Activated CD4-positive, alpha-beta T cell treated with anti-CD3 and anti-CD28 coated beads, Interleukin-2, amount 50 U/mL, for 4 hours (primary cell): ENCODE data around the gene SLC25A44.
A peak's percentile ranks its signal among the peaks of the same experiment; 100 is the strongest.

Source experiments
- DNase-seq, 2 experiments: peaks; one replicate each; pipeline ENCODE4 v3.0.0-alpha.2; 2020

The SLC25A44 gene

DNA sequence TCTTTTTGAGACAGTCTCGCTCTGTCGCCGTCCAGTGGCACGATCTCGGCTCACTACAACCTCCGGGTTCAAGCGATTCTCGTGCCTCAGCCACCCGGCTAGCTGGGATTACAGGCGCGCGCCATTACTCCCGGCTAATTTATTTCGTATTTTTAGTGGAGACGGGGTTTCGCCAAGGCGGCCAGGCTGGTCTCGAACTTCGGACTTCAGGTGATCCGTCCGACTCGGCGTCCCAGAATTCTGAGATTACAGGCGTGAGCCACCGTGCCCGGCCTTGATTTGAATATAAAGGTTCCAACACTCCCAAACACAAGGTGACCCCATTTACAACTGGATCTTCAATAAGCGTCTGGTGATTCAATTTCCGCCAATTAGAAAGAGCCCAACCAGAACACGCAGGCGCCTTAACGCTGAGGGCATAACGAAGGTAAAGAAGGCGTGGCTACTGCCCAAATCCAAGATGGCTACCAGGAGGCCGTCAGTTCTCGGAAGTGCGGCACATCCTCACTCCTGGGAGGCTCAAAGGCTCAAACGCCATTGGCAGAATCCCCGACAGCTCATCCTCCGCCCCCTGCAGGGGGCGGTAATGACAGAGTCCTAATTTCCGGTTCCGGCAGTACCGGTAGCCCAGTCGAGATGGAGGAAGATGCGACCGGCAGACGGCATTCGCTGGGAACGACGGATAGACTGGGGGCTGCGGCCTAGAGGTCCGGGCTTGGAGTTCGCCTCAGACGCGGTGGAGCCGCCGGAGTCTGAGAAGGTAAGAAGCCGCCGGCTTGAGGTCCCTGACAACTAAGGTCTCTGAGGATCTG, at the start of gene SLC25A44:
Gene SLC25A44, plus strand, starts transcription at position 617 of the 812 bp plus-strand sequence. CDS start 5,744 bp downstream, outside the sequence.
- DNase-seq, result peak; percentile 95 to 96

- no peak for DNase-seq
These were observed 49.2 kb upstream of the SLC25A44 start for GRCh38 chr1:156144742-156145141.

GRCh38 chr1:156145650-156146019, 48.3 kb upstream of the SLC25A44 start:
- no peak for DNase-seq

DNA sequence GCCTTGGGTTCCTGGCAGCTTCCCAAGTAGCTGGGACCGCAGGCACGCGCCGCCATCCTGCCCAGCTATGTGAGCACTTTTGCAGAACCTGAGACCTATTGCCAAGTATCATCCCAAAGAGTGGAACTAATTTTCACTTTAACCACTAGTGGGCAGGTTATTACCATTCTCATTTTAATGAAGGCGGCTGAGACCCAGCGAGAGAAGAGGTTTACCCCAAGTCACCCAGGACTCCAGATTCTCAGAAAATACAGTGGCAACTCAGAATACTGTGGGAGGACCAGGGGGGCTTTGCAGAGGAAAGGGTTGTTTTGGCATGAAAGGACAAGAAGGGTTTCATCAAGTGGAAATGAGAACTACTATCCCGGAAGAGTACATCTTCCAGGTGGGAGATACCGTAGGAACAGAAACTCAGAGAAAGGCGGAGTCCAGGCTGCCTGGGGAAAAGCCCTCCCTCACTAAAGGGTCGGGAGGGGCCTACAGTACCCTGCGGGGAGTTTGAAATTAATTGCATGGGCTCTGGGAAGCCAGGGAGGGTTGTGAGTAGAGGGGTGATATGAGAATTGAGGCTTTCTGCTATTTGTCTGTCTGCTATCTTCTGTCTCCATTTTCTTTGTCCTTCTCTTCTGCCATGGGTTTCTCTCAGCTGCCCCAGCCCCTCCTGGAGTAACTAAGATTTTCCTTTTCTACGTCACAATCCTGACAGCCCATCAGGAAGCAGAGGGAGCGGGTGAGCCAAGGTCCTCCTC, 47.7 kb upstream of the SLC25A44 start:
- DNase-seq, result peak in 1 of 2 experiments; percentile 27

GRCh38 chr1:156146769-156147405, 47.0 kb upstream of the SLC25A44 start:
- no peak for DNase-seq

GRCh38 chr1:156148216-156148615, 45.7 kb upstream of the SLC25A44 start:
- DNase-seq, result no peak

DNA sequence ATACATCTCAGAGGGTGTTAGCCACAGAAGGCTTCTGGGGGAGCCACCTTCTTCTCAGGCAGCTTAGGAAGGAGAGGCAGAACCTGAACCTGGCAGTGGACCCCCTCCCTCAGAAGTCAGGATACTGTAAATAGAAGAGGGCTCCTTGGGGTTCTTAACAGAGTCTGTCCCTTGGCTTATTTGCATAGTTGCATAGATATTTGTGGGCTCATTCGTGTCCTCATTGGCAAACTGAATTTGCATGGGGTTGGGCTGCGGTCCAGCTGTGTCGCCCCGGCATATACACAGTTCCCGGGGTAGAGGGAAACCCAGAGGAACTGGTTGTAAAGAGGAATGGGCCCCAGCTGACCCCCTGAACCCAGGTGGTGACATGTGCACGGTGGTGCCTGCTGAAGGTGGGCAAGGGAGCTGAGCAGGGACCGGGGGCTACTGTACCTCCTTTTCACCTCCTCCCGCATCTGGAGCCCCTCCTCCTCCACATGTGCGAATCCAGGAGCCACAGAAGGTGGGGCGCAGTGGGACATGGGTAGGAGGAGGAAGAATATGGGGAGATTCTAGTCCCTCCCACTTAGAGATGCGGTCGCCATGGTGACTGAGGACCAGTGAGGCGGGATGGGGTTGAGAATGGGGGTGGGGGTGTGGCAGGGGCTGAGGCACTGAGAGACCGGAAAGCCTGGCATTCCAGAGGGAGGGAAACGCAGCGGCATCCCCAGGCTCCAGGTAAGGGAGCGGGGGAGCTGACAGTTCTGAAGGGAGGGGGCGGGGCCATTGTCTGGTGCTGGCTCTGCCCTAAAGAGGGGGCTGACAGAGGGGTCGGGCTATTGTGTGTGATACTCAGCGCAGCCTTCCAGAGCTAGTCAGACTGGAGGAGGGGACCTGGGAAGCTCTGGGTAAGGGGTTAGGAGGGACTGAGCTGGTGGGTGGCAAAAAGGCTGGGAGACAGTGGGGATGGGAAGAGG, 44.3 kb upstream of the SLC25A44 start:
- DNase-seq, result no peak

DNA sequence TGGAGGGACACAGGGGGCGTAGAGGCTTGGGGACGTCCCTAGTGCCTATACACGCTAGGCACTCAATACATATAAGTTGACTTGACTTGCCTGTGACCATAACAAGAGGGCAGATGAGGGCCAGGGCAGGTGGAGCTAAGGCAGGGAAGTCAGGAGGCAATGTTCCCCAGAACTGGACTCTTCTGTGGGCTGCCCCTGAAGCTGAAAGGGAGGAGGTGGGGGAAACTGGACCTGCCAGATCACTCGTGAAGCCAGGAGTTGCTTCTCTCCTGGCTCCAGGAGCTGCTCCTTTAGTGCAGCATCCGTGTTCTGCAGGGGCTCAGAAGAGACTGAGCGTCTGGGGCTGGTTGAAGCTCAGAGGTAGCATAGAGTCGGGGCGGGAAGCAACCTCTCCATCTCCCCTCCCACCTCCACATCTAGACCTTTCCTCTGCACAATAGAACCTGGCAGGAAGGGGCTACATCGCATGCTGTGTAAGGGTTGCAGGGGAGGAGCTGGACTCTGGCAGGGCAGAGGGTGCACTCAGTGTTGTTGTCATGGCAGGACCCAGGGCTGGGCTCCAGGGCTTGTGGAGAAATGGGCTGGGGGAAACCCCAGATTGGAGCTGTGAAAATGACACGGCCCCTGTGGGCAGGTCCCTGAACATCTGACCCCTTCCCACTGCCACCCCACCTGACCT, 43.4 kb upstream of the SLC25A44 start:
- DNase-seq, result no peak

DNA sequence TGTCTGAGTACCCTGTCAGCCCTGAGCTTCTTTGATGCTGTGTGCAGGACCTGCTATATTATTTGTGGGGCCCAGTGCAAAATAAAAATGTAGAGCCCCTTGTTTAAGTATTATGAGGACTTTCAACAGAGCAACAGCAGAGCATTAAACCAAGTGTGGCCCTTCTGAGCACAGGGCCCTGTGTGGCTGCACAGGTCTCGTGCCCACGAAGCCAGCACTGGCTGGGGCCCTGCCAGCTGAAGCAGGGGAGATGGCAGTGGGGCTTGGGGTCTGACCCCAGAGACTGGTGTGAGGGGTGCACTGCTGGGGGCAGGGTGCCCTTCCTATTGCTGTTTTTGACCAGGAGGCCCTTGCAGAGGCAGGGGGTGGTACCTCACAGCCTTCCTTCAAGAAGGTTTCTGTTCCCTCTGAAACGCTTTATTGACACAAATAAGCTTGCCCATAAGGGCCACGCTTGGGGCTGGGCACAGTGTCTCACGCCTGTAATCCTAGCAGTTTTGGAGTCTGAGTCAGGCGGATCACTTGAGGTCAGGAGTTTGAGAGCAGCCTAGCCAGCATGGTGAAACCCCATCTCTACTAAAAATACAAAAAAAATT, 42.7 kb upstream of the SLC25A44 start:
- no peak for DNase-seq

- no peak for DNase-seq
These were observed 41.3 kb upstream of the SLC25A44 start for GRCh38 chr1:156152628-156153027.

GRCh38 chr1:156153362-156153761, 40.5 kb upstream of the SLC25A44 start, which contains the start of gene SEMA4A:
TSS of gene SEMA4A (plus strand) at chr1:156153585. CDS start at chr1:156154579, 994 bp downstream.
- no peak for DNase-seq

DNA sequence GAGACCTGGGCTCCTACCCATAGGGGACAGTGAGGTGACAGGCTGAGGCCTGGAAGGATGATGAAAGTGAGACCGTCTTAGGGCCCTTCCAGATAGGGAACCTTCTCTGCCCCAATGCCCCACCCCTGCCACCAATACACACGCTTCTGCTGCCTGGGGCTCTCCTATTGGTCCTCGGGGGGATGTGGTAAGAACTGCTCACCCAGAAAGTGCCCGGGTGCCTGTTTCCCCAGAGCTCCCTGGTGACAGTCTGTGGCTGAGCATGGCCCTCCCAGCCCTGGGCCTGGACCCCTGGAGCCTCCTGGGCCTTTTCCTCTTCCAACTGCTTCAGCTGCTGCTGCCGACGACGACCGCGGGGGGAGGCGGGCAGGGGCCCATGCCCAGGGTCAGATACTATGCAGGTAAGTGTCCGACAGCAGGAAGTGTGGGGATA, 39.6 kb upstream of the SLC25A44 start:
- DNase-seq, result no peak

DNA sequence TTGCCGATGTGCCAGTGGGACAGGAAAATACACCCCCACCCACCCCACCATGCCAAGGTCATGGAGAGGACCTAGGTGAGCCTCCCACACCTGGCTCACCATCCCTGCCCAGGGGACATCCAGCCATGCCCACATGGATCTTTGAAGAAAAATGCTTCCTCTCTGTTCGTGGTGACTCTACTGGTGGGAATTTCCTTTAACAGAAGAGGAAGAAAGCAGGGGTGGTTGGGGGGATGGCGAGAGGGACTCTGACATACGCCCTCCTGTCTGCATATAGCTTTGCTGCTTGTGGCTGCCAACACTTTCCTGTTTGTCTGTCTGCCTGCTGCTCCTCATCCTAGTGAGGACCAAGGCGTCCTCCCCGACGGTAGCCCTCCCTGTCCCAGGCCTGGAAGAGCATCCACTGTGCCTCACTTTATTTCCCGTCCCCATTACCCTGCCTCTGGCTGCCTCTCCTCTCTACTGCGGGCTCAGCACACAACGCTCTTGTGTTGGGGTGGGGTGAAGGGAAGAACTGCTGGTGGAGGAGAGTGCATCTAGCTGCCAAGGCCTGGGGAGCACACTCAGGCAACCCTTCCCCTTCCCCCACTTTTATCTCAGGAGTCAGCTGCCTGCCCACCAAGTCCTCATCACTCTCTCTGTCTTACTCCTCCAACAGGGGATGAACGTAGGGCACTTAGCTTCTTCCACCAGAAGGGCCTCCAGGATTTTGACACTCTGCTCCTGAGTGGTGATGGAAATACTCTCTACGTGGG, 38.0 kb upstream of the SLC25A44 start:
- DNase-seq, result no peak

DNA sequence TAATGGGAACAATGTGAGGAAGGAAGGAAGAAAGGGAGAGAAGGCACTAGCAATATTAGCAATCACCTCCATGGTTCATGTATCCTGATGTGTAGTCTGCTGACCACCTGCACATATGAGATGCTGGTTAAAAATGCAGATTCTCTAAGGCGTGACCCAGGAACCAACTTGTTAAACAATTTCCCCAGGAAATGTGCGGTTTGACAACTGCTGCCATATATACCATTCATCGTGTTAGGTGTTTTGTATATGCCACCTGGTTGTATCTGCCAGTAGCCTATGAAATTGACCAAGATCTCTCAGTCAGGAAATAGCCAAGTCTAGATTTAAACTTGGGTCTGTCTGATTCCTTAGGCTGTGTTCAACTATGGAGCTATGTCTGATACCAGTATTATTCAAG, 36.4 kb upstream of the SLC25A44 start:
- DNase-seq, result no peak

DNA sequence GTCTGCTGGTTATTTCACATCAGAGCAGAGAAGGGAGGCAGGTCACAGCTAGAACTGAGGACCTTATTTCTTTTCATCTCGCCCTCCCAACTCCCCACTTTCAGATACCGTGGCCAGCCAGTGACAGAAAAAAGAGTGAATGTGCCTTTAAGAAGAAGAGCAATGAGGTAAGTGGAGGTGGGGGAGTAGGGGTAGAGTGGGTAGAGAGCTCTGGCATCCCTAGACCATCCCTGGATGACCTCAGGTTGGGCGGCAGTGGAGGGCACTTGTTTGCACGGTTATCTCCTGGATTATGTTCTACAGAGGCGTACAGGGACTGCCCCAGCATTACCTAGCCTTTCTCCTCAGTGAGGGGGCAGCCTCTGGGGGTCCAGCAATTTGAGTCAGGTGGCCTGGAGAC, 35.9 kb upstream of the SLC25A44 start:
- DNase-seq, result no peak

DNA sequence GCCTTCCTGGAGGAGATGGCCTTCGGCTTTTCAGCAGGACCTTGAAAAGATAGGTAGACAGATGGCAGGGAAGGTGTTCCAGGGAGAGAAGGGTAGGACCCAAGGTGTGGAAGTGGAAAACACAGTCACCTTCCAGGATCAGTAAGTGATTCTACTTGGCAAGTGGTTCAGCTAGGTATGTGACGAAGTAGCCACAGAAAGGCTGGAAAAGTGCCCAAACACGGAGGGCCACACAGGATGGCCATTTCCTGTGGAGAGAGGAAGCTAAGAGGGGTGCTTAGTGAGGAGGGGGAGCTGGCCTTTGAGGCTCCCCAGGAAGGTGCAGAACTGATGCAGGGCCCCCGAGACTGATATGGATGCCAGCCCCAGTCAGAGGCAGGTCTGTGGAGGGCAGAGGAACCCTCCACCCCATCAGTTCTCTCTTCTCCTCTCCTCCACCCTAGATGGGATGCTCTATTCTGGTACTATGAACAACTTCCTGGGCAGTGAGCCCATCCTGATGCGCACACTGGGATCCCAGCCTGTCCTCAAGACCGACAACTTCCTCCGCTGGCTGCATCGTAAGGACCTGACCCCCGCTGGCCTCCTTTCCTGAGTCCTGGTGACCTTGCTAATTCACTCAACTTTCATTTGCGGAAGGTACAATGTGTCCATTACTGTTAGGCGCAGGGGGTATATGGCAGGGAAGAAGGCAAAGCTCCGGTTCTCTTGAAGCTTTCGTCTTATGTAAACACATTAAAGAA, 33.7 kb upstream of the SLC25A44 start:
- DNase-seq, result no peak

DNA sequence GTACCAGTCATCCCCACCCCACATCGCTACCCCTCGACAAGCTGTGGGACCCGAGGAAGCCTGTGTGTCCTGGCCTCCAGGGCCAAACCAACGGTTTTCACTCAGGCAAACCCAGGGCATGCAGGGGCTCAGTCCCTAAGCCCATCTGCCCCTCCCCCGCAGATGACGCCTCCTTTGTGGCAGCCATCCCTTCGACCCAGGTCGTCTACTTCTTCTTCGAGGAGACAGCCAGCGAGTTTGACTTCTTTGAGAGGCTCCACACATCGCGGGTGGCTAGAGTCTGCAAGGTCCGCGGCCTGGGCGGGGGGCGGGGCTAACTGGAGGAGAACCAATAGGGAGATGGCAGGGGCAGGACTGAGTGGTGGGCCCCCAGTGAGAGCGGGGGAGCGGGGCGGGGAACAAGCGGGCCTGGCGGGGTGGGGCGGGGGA, 33.1 kb upstream of the SLC25A44 start:
- peak; percentile 59 to 60 for DNase-seq

GRCh38 chr1:156162430-156163037, 31.4 kb upstream of the SLC25A44 start:
- DNase-seq, result no peak

GRCh38 chr1:156163712-156164111, 30.2 kb upstream of the SLC25A44 start:
- DNase-seq, result no peak
